Caco-2 (cell line): ENCODE data around the gene TACC3. TPM values are rescaled to one million over a fixed set of nuclear protein-coding genes. Genes with fewer than 3 reads are reported as not detected.

Experiments
- BruUV-seq: library from RNA; stranded (reverse); fragments of 400-500 nt; replicated peaks from 2 replicates; lab custom pipeline; 2021; lab: Mats Ljungman, UMichigan
- CTCF ChIA-PET: fragments of 300-600 bp; sonication (Branson Sonifier 250); formaldehyde crosslinking; loops from one replicate; lab custom pipeline; 2022; ENCODE audit warnings: antibody characterized with exemption; lab: Charles Lee
- POLR2A ChIA-PET: fragments of 300-600 bp; sonication (Branson Sonifier 250); formaldehyde crosslinking; loops from one replicate; lab custom pipeline; 2022; ENCODE audit warnings: antibody characterized with exemption; lab: Charles Lee
- DNase-seq, 2 experiments: peaks; one replicate each; pipeline versions ENCODE4 v3.0.0 to v3.0.0-alpha.2; 2020 to 2022
- H3K27me3 ChIP-seq: replicated peaks from 2 replicates; pipeline ENCODE4 v1.6.0; 2011; ENCODE audit warnings: low read length; ENCODE audit not compliant: control insufficient read depth, insufficient read depth
- H3K36me3 ChIP-seq: 2 replicates; pipeline ENCODE4 v1.5.1; 2011; ENCODE audit warnings: low read length; ENCODE audit not compliant: control insufficient read depth, insufficient read depth
- H3K4me1 ChIP-seq: fragments of 250-450 bp; sonication (Bioruptor Pico); 2 replicates; pipeline ENCODE4 v1.5.1; 2020; ENCODE audit warnings: mild to moderate bottlenecking
- H3K4me3 ChIP-seq: 2 replicates; pipeline ENCODE4 v1.5.1; 2011; ENCODE audit warnings: low read depth, mild to moderate bottlenecking, control low read depth, low read length
- H3K9me3 ChIP-seq: fragments of 250-450 bp; sonication (Bioruptor Pico); 2 replicates; pipeline ENCODE4 v1.5.1; 2020; ENCODE audit warnings: mild to moderate bottlenecking, moderate library complexity
- H3K27ac Mint-ChIP-seq: one replicate; pipeline ENCODE4 v1.8.0; 2022; ENCODE audit warnings: mixed read lengths; ENCODE audit not compliant: unreplicated experiment
- H3K27me3 Mint-ChIP-seq: one replicate; pipeline ENCODE4 v1.8.0; 2022; ENCODE audit warnings: mixed read lengths; ENCODE audit not compliant: insufficient read depth, unreplicated experiment
- H3K36me3 Mint-ChIP-seq: one replicate; pipeline ENCODE4 v1.8.0; 2022; ENCODE audit warnings: mild to moderate bottlenecking, mixed read lengths; ENCODE audit not compliant: insufficient read depth, unreplicated experiment
- H3K4me1 Mint-ChIP-seq: one replicate; pipeline ENCODE4 v1.8.0; 2022; ENCODE audit warnings: low read depth, mixed read lengths; ENCODE audit not compliant: unreplicated experiment
- H3K4me3 Mint-ChIP-seq: one replicate; pipeline ENCODE4 v1.8.0; 2022; ENCODE audit warnings: mild to moderate bottlenecking, moderate library complexity, mixed read lengths; ENCODE audit not compliant: unreplicated experiment
- H3K9me3 Mint-ChIP-seq: one replicate; pipeline ENCODE4 v1.8.0; 2022; ENCODE audit warnings: mixed read lengths; ENCODE audit not compliant: unreplicated experiment
- intact Hi-C: fragments of 100-400 bp; cut with micrococcal nuclease; formaldehyde crosslinking; loops from one replicate; pipeline ENCODE4 v1.10.0; 2022; ENCODE audit not compliant: unreplicated experiment
- total RNA-seq: library from RNA; stranded (reverse); gene quantifications from 2 replicates; pipeline ENCODE4 v1.2.3, GENCODE V29; 2022
- TF ChIP-seq, protein P1 (sequence below), 2 experiments: fragments of 200-600 bp in 1 of 2; IDR thresholded peaks; 1 replicate in 1 of 2; 2 replicates in 1 of 2; pipeline versions ENCODE4 v1.5.1 to v1.8.0; 2011 to 2022; ENCODE audit warnings: antibody characterized with exemption in 1 of 2, control low read depth in 1 of 2, inconsistent platforms in 1 of 2, low read depth in 1 of 2, low read length in 1 of 2, mild to moderate bottlenecking in 1 of 2, moderate library complexity in 1 of 2; ENCODE audit not compliant: insufficient read depth in 1 of 2, severe bottlenecking in 1 of 2, unreplicated experiment in 1 of 2

TACC3 gene
- total RNA-seq, 1 experiment from 2014 or later, result 106 TPM

DNA sequence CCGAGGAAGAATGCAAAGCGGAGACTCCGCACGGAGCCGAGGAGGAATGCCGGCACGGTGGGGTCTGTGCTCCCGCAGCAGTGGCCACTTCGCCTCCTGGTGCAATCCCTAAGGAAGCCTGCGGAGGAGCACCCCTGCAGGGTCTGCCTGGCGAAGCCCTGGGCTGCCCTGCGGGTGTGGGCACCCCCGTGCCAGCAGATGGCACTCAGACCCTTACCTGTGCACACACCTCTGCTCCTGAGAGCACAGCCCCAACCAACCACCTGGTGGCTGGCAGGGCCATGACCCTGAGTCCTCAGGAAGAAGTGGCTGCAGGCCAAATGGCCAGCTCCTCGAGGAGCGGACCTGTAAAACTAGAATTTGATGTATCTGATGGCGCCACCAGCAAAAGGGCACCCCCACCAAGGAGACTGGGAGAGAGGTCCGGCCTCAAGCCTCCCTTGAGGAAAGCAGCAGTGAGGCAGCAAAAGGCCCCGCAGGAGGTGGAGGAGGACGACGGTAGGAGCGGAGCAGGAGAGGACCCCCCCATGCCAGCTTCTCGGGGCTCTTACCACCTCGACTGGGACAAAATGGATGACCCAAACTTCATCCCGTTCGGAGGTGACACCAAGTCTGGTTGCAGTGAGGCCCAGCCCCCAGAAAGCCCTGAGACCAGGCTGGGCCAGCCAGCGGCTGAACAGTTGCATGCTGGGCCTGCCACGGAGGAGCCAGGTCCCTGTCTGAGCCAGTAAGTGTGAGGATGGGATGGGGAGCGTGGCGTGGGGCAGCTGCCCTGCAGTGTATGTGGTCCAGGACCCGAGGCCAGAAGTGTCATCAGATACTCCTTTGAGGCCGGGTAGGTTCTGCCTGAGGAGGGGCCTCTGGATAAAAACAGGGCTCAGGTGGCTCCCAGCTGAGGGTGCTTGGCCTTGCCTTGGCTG is 7.0 kb downstream of the TACC3 start:
- no peak overlapping the region for H3K4me3 ChIP-seq
- H3K27me3 ChIP-seq, result no peaks in the 10 kb centered on the region
- H3K4me3 Mint-ChIP-seq, result no peak overlapping the region
- H3K9me3 Mint-ChIP-seq, result no peaks in the 10 kb centered on the region
- ChIA-PET POLR2A (interaction anchor here (1.6 kb wide), 1 partner anchor 35 kb away, joined by 3 read pairs; no protein-coding TSS in a partner anchor), CTCF (interaction anchor here (2.0 kb wide), 1 partner anchor 35 kb away, joined by 7 read pairs; no protein-coding TSS in a partner anchor)
- TF ChIP-seq, protein P1, sequence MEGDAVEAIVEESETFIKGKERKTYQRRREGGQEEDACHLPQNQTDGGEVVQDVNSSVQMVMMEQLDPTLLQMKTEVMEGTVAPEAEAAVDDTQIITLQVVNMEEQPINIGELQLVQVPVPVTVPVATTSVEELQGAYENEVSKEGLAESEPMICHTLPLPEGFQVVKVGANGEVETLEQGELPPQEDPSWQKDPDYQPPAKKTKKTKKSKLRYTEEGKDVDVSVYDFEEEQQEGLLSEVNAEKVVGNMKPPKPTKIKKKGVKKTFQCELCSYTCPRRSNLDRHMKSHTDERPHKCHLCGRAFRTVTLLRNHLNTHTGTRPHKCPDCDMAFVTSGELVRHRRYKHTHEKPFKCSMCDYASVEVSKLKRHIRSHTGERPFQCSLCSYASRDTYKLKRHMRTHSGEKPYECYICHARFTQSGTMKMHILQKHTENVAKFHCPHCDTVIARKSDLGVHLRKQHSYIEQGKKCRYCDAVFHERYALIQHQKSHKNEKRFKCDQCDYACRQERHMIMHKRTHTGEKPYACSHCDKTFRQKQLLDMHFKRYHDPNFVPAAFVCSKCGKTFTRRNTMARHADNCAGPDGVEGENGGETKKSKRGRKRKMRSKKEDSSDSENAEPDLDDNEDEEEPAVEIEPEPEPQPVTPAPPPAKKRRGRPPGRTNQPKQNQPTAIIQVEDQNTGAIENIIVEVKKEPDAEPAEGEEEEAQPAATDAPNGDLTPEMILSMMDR (IDR thresholded peaks at IDR 0.05; ENCODE audit: insufficient read depth in 1 of 2, low read depth in 1 of 2, low read length in 1 of 2, severe bottlenecking in 1 of 2, unreplicated experiment in 1 of 2), result no peak
- H3K9me3 ChIP-seq, result no peaks in the 10 kb centered on the region
- H3K36me3 ChIP-seq, result peaks cover 7% of the 10 kb centered on the region
- H3K4me1 Mint-ChIP-seq, result no peaks in the 10 kb centered on the region
- peaks cover 83% of the 10 kb centered on the region for H3K36me3 Mint-ChIP-seq
- no peaks in the 10 kb centered on the region for H3K27me3 Mint-ChIP-seq
- H3K4me1 ChIP-seq, result no peaks in the 10 kb centered on the region
- intact Hi-C loops, result no loop called here
- no peak for DNase-seq
- no TSS peak for BruUV-seq
- no peak overlapping the region for H3K27ac Mint-ChIP-seq

DNA sequence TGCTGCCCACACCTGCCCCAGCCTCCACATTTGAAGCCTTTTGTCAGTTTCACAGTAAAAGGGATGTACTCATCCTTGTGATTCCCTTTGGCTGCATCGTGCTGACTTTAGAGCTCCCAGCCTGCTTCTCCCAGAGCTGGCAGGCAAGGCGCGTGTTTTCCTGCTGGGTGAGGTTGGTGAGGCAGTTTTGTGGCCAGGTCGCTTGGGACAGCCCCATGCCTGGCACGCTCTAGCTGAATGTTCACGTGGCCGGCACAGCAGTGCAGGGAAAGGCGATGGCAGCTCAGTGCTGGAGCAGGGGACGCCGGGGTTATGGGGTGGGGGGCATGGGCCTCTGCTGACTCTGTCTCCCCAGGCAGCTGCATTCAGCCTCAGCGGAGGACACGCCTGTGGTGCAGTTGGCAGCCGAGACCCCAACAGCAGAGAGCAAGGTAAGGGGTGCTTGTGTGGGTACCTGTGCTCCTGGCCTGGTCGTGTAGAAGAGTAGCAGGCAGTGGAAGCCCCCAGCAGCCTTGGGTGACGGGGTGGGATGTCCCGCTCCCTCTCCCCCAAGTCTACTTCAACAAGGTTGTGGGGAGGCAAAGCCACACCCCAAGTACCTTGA is 9.3 kb downstream of the TACC3 start:
- Histone ChIP-seq H3K27me3 (no peaks in the 10 kb centered on the region), H3K4me1 (no peaks in the 10 kb centered on the region), H3K36me3 (peaks cover 7% of the 10 kb centered on the region), H3K4me3 (no peak overlapping the region), H3K9me3 (no peaks in the 10 kb centered on the region)
- H3K4me3 Mint-ChIP-seq, result no peak overlapping the region
- no peaks in the 10 kb centered on the region for H3K27me3 Mint-ChIP-seq
- no TSS peak for BruUV-seq
- intact Hi-C loops, result no loop called here
- H3K9me3 Mint-ChIP-seq, result no peaks in the 10 kb centered on the region
- ChIA-PET CTCF (interaction anchor here (0.6 to 2.0 kb wide), 6 partner anchors 10 to 191 kb away, joined by 3 to 11 read pairs (median 5); partner anchors contain the start of gene TMEM129), POLR2A (no interaction called here)
- H3K4me1 Mint-ChIP-seq, result no peaks in the 10 kb centered on the region
- DNase-seq, result no peak
- H3K36me3 Mint-ChIP-seq, result peaks cover 82% of the 10 kb centered on the region
- H3K27ac Mint-ChIP-seq, result no peak overlapping the region
- TF ChIP-seq, protein P1 (IDR thresholded peaks at IDR 0.05; ENCODE audit: insufficient read depth in 1 of 2, low read depth in 1 of 2, low read length in 1 of 2, severe bottlenecking in 1 of 2, unreplicated experiment in 1 of 2), result no peak

DNA sequence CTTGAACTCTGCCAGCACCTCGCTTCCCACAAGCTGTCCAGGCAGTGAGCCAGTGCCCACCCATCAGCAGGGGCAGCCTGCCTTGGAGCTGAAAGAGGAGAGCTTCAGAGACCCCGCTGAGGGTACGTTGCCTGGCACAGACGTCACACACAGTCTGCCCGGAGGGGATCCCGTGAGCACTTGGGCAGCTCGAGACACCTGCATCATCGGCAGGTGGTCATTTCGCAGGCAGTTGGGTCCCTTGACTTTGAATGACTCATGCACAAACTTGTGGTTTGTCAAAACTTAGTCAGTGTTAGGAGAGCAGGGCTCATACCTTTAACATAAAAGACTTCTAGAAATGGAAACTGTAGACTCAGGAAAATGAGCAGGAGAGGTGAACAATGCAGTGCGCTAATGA is 9.9 kb downstream of the TACC3 start:
- H3K27ac Mint-ChIP-seq, result no peak overlapping the region
- peaks cover 83% of the 10 kb centered on the region for H3K36me3 Mint-ChIP-seq
- POLR2A ChIA-PET, result no interaction called here
- Histone ChIP-seq H3K27me3 (no peaks in the 10 kb centered on the region), H3K9me3 (no peaks in the 10 kb centered on the region; the same call in 1 of the 2 replicates), H3K4me1 (no peaks in the 10 kb centered on the region), H3K36me3 (peaks cover 7% of the 10 kb centered on the region), H3K4me3 (no peak overlapping the region)
- no peaks in the 10 kb centered on the region for H3K4me1 Mint-ChIP-seq
- no peak for DNase-seq
- no peaks in the 10 kb centered on the region for H3K9me3 Mint-ChIP-seq
- intact Hi-C loops, result no loop called here
- CTCF ChIA-PET, result no interaction called here
- no peaks in the 10 kb centered on the region for H3K27me3 Mint-ChIP-seq
- H3K4me3 Mint-ChIP-seq, result no peak overlapping the region
- no TSS peak for BruUV-seq
- TF ChIP-seq, protein P1 (IDR thresholded peaks at IDR 0.05; ENCODE audit: insufficient read depth in 1 of 2, low read depth in 1 of 2, low read length in 1 of 2, severe bottlenecking in 1 of 2, unreplicated experiment in 1 of 2), result no peak
